NCI-H345 treated with DMSO at 0.1 percent for 48 hours (cell line): ENCODE results near the gene AFG3L2.

Experiments
- DNase-seq: peaks from one replicate; lab custom pipeline; 2025; ENCODE audit not compliant: unreplicated experiment; lab: John Stamatoyannopoulos, UW

AFG3L2 gene

DNA sequence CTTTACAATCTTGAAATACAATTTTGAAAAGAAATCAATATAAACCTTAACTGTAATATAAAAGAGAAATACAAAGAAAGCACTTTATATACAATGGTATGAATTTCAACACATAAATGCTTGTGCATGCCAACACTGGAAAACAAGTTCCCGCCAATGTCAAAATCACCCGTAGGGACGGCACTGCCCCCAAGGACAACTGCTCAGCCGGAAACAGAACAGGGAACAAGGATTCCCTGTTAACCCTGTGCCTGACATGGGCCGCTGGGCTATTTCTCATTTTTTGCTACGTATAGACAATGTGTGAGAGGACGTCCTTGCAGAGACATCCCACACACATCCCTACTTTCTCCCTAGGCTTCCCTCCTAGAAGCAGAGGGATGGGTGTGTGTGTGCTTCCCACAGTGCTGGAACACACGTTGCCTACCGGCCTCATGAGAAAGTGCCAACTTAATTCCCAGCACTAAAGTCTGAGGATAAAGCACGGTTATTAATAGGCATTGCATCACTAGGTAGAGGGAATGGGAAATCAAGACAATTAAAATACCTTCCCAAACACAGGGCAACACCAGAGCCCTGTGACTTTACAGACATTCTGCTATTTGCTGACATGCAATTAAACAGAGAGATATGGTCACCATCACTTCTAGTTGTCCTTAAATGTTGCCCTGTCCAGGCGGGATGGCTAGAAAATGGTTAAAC, 14.4 kb downstream of the AFG3L2 start:
- no peak for DNase-seq

DNA sequence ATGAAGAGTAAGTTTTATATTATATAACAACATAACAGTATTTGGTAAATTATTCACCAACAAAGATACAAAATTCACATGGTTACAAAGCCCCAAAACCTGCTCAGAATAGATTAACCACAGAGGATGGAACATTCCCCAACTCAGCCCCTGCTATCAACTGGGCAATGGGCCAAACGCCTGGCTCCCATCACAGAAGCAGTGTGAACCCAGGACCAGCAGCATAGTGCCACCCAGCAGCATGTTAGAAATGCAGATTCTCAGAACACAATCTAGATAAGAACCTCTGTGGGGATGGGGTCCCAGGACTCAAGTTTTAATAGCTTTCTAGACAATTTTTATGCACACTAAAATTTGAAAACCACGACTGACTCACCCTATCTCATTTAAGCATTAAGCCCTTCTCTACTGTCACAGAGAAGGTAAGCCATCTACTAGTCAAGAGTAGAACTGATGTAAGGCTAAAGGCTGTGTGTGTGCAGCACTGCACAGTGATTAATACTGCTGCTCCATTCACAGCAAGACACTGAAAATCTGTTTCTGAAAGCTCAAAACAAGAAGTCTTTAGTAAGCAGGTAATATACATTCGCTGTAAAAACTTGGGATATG, 15.2 kb downstream of the AFG3L2 start:
- no peak for DNase-seq

DNA sequence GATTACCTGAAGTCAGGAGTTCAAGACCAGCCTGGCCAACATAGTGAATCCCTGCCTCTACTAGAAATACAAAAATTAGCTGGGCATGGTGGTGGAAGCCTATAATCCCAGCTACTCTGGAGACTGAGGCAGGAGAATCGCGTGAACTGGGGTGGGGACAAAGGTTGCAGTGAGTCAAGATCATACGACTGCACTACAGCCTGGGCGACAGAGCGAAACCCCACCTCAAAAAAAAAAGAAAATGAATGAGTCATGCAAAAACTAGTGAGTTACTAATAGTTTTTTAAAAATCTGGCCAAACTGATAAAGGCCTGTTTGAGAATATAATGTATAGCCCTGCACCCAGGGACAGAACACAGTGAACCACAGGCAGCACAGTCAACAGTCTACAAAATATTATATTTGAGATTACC, 17.5 kb downstream of the AFG3L2 start:
- DNase-seq: no peak

GRCh38 chr18:12352188-12352587, 24.8 kb downstream of the AFG3L2 start:
- DNase-seq: no peak

- DNase-seq: no peak
Measured at GRCh38 chr18:12347895-12348294, 29.1 kb downstream of the AFG3L2 start.

- DNase-seq: no peak
Measured at GRCh38 chr18:12346240-12346565, 30.8 kb downstream of the AFG3L2 start.

DNA sequence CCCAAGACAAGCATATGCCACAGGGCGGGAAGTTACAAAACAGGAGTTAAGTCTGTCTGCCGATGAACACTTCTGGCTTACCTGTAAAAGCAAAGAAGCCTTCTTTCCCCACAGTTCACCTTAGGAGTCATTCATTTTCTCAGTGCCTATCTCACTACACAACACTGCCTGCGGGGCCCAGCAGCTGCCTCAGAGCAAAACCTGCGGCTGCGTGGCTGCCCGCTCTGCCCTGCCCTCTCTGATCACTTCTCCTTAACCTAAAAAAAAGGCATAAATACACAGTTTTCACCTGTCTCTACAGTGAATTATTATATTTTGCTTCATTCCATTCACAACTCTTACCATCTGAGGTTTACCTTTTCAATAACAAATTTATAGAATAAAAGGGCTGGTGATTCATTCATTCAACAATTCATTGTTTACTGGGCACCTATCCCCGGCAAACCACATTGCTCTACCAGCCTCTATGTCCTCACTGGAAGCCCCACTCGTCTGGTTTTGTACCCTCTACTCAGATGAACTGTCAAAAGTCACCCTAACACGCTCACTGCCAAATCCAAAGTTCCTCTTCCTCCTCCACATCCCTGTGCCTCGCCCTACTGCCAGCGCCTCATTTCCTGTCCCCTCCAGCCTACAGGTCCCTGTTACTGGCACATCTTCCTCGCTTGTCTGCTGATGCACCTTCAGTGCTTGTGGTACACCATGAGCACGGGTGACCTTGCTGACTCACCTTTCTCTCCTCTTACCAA, 31.4 kb downstream of the AFG3L2 start:
- no peak for DNase-seq

- DNase-seq: no peak
Measured at GRCh38 chr18:12342661-12343060, 34.4 kb downstream of the AFG3L2 start.

GRCh38 chr18:12340945-12341660, 35.9 kb downstream of the AFG3L2 start:
- no peak for DNase-seq

DNA sequence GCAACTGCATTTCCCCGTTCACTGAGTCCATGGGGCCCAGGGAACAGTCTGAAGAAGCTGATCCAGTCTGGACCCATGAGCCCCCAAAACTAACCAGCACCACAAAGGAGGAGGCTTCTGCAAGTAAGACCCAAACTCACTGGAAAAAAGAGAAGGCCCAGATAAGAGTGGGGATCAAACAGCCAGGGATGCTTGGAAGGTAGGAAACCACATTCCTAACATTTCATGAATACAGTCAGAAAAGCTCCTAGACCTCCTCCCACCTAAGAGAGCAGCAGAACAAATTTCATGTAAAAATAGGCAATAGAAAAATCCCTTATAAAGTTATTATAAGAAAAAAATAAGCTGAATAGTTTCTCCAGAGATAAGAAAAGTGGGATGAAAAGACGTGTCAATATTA, 38.6 kb downstream of the AFG3L2 start:
- no peak for DNase-seq

- DNase-seq: no peak
Measured at GRCh38 chr18:12336887-12337286, 40.1 kb downstream of the AFG3L2 start.

GRCh38 chr18:12336171-12336613, 40.8 kb downstream of the AFG3L2 start:
- no peak for DNase-seq

- DNase-seq: no peak
Measured at GRCh38 chr18:12335503-12335902, 41.5 kb downstream of the AFG3L2 start.

DNA sequence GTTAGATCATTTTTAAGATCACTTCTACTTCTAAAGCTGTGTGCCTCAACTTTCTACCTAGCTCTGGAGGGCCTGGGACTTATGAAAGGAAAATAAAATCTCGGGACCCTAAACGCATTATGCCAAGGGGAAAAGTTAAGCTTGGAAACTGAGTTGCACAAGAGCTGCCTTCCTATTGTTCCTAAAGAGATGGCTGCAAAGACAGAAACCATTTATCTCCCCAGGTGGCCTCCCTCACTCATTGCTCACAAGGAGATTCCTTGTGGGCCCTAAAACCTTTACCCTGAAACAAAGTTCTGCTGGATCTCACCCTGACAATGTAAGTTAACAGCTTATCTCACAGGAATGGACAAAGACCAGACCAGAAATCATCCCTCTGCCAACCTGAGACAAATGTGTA, 42.2 kb downstream of the AFG3L2 start:
- DNase-seq: no peak

- no peak for DNase-seq
Measured at GRCh38 chr18:12334366-12334808, 42.6 kb downstream of the AFG3L2 start.

DNA sequence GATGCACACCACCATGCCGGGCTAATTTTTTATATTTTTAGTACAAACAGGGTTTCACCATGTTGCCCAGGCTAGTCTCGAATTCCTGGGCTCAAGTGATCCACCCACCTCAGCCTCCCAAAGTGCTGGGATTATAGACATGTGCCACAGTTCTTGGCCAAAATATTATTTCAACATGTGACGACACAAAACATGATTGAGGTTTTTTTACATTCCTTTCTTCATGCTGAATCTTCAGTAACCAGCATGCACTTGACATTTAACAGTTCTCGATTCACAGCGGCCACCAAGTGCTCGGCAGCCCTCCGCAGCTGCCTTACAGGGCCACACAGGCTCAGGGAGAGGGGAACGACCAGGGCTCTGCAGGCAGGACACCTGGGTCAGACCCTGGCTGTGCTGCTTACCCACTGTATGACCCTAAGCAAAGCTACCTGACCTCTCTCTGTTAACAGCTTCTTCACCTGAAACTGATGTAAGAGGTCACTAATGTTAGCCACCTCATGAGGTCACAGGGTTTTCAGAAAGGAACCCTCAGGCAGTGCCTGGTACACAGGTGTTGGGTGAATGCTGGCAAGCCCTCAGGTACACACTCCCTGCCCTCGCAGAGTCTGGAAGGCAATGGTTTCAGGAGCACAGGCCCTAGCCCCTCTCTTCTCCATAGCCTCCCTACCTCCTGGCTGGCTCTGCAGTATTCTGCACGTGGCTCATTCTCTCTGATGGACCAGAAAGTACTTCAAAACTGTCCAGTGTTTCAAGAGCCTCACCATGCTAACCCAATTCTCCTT, 43.3 kb downstream of the AFG3L2 start:
- no peak for DNase-seq

DNA sequence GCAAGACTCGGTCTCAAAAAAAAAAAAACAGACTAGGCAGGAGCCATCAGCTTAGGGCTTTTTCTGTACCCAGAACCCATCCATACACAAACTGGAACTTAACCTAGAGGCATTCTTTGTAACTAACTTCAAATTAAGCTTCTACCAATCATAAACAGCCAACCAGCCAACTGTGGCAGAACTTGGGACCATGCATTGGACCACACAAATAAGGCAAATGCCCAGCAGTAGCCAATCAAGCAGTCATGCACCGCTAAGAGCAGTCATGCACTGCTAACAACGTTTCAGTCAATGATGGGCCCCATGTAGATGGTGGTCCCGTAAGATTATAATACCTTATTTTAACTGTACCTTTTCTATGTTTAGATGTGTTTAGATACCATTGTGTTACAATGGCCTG, 46.3 kb downstream of the AFG3L2 start:
- no peak for DNase-seq

DNA sequence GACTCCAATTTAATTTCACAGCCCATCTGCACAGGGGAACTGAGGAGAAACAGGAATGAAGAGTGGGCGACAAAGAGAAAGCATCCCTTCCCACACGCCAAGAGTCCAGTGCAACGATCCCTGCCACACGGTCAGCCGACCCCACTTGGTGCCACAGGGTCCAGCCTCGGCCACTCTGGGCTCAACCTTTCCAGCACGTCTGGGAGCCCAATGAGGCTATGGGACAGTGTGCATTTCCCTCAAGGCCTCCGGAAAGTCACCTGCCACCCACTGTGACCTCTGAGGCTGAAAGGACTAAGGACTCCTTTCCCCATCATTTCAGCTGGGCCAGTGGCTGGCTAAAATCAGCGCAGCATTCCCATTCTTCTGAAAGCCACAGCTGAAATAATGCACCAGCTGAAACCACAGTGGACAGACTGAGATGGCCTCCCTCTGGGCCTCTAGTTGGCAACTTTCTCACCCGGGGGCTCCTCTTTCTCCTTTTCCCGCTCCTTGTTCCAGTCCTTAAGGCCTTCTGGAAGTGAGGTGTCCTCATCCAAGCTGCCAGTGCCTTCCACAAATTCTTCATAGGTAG, 47.8 kb downstream of the AFG3L2 start:
- no peak for DNase-seq

DNA sequence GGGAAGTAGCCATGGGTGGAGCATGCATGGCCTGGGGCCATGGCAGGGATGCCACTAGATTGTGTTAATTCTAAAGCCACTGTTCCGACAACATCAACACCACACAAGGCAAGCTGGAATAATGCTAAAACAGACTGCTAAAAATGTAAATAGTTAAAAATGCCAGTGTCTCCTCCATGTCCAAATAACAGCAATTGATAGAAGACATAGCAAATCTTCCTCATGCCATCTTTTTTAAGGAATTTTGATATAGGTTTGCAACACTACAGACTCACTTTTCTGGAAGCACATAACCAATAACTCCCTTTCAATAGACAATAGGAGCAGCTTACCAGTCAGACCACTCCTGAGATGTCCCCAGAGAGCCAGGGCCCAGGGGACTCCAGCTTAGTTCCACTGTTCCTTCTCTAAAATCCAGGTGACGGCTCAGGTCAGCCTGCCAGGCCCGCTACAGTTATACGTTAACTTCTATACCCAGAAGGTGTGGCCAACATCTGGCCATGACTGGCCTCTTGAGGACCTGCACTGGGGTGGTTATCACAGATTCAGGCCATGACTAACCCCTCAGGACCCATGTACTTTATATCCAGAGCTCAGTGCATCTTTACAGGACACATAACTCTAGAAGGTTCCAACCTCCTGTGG, 48.7 kb downstream of the AFG3L2 start:
- DNase-seq: no peak
